Body of pancreas (tissue), 4 donors: Measurements from ENCODE around the gene CYTIP. TPM values are rescaled to one million over a fixed set of nuclear protein-coding genes. Genes with fewer than 3 reads are reported as not detected.

Experiments used
- ATAC-seq: fragments of 150-250 bp; one replicate; pipeline ENCODE4 v1.9.1; 2016
- DNase-seq, 4 donors: peaks; one replicate each; pipeline ENCODE4 v3.0.0-alpha.2; 2019
- H3K27ac ChIP-seq, 4 donors: fragments of 200-600 bp; sonication (generic); 1 replicate in 3 of 4; 2 replicates in 1 of 4; pipeline versions ENCODE4 v1.5.1 to v1.6.1; 2016 to 2019; ENCODE audit warnings: mild to moderate bottlenecking in 1 of 4, mixed read lengths in 1 of 4, moderate library complexity in 1 of 4
- H3K27me3 ChIP-seq, 2 donors: fragments of 200-600 bp; sonication (generic); one replicate each; pipeline ENCODE4 v1.6.0; 2016; ENCODE audit warnings: mild to moderate bottlenecking in 1 of 2
- H3K36me3 ChIP-seq, 2 donors: fragments of 200-600 bp; sonication (generic); replicated peaks in 1 of 2; 2 replicates each; pipeline ENCODE4 v1.5.1; 2016; ENCODE audit warnings: low read depth in 2 of 2; ENCODE audit not compliant: insufficient read depth in 1 of 2
- H3K4me1 ChIP-seq: fragments of 200-600 bp; sonication (generic); one replicate; pipeline ENCODE4 v1.6.0; 2016
- H3K4me3 ChIP-seq, 2 donors: fragments of 200-600 bp; sonication (generic); 1 replicate in 1 of 2; 2 replicates in 1 of 2; pipeline ENCODE4 v1.5.1; 2016 to 2019
- H3K9me3 ChIP-seq, 3 donors: fragments of 200-600 bp; sonication (generic); 1 replicate in 2 of 3; 2 replicates in 1 of 3; pipeline ENCODE4 v1.5.1; 2016
- CTCF ChIP-seq, 7 experiments: fragments of 450-650 bp in 4 of 7; fragments of 200-600 bp in 3 of 7; sonication (generic) in 3 of 7; IDR thresholded peaks; one replicate each; pipeline ENCODE4 v1.5.1; 2016 to 2019; ENCODE audit warnings: antibody characterized with exemption in 7 of 7
- POLR2A ChIP-seq, 3 donors: fragments of 450-650 bp; IDR thresholded peaks; one replicate each; pipeline ENCODE4 v1.6.1; 2016; ENCODE audit warnings: antibody characterized with exemption in 3 of 3, mild to moderate bottlenecking in 2 of 3
- WGBS, 2 donors: methylation state at CpG; one replicate each; pipeline ENCODE4 v1.1.5; 2017; 5-methylcytosine and 5-hydroxymethylcytosine counted together
- intact Hi-C: fragments of 100-400 bp; cut with DNase I; formaldehyde crosslinking; loops from one replicate; pipeline ENCODE4 v1.15.1; 2023
- total RNA-seq, 2 donors: library from RNA; depleted of rRNA; stranded (reverse); fragments of >200 nt; gene quantifications; one replicate each; pipeline ENCODE4 v1.1.0, GENCODE V29; 2016

Gene CYTIP
- total RNA-seq, 2 donors from 2014 or later = 5.6 to 10.6 TPM

GRCh38 chr2:157394928-157395327 lies 49.0 kb downstream of the CYTIP start:
- Histone ChIP-seq H3K36me3 (no peaks in the 10 kb centered on the region), H3K27ac (no peak overlapping the region), H3K4me3 (no peak overlapping the region), H3K27me3 (no peaks in the 10 kb centered on the region), H3K4me1 (peaks cover 11% of the 10 kb centered on the region), H3K9me3 (no peaks in the 10 kb centered on the region)
- ATAC-seq (no peak), DNase-seq (no peak)
- TF ChIP-seq CTCF (IDR thresholded peaks at IDR 0.05) = no peak
- WGBS, 2 donors = 75 to 91% methylated on average over 1 of the region's 1 CpG
- intact Hi-C loops = no loop called here

GRCh38 chr2:157393348-157393747 lies 50.5 kb downstream of the CYTIP start:
- no peak for TF ChIP-seq POLR2A (IDR thresholded peaks at IDR 0.05)
- no peak for TF ChIP-seq CTCF (IDR thresholded peaks at IDR 0.05)
- ATAC-seq (no peak), DNase-seq (no peak)
- intact Hi-C loops = no loop called here
- 88 to 89% methylated on average over 3 of the region's 3 CpGs for WGBS, 2 donors
- H3K4me3 ChIP-seq = no peak overlapping the region
- no peaks in the 10 kb centered on the region for H3K9me3 ChIP-seq
- H3K27ac ChIP-seq = no peak overlapping the region
- H3K36me3 ChIP-seq = no peaks in the 10 kb centered on the region
- peaks cover 11% of the 10 kb centered on the region for H3K4me1 ChIP-seq
- H3K27me3 ChIP-seq = no peaks in the 10 kb centered on the region

- no peaks in the 10 kb centered on the region for H3K36me3 ChIP-seq
- 78 to 79% methylated on average over 2 of the region's 2 CpGs for WGBS, 2 donors
- no peaks in the 10 kb centered on the region for H3K9me3 ChIP-seq
Observed at GRCh38 chr2:157388827-157389226, 55.1 kb downstream of the CYTIP start.

DNA sequence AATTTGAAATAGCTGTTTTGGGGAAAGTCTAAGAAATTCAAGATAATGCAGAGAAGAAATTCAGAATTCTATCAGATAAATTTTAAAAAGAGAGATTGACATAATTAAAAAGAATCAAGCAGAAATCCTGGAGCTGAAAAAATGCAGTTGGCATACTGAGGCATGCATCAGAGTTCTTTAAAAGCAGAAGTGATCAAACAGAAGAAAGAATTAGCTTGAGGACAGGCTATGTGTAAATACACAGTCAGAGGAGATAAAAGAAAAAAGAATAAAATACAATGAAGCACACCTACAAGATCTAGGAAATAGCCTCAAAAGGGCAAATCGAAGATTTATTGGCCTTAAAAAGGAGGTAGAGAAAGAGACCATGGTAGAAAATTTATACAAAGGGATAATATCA lies 57.1 kb downstream of the CYTIP start:
- DNase-seq (no peak), ATAC-seq (no peak)
- Histone ChIP-seq H3K4me3 (no peak overlapping the region), H3K9me3 (no peaks in the 10 kb centered on the region), H3K27ac (no peak overlapping the region), H3K36me3 (no peaks in the 10 kb centered on the region), H3K4me1 (no peaks in the 10 kb centered on the region), H3K27me3 (no peaks in the 10 kb centered on the region)
- TF ChIP-seq POLR2A (IDR thresholded peaks at IDR 0.05) (no peak), CTCF (IDR thresholded peaks at IDR 0.05) (no peak)
- WGBS, 2 donors = 55 to 58% methylated on average over 1 of the region's 1 CpG
- intact Hi-C loops = no loop called here

More at GRCh38 chr2:157388827-157389226, 55.1 kb downstream of the CYTIP start:
- TF ChIP-seq POLR2A (IDR thresholded peaks at IDR 0.05) (no peak), CTCF (IDR thresholded peaks at IDR 0.05) (no peak)
- Histone ChIP-seq H3K27me3 (no peaks in the 10 kb centered on the region), H3K27ac (no peak overlapping the region), H3K4me1 (no peaks in the 10 kb centered on the region), H3K4me3 (no peak overlapping the region)
- ATAC-seq = no peak
- DNase-seq = no peak
- intact Hi-C loops = no loop called here

- intact Hi-C loops = no loop called here
- DNase-seq (no peak), ATAC-seq (no peak)
- H3K4me1 ChIP-seq = no peaks in the 10 kb centered on the region
- H3K27ac ChIP-seq = no peak overlapping the region
- no peak overlapping the region for H3K4me3 ChIP-seq
- WGBS, 2 donors = 20 to 30% methylated on average over 1 of the region's 1 CpG
- H3K9me3 ChIP-seq = no peaks in the 10 kb centered on the region
- no peaks in the 10 kb centered on the region for H3K27me3 ChIP-seq
- no peak for TF ChIP-seq CTCF (IDR thresholded peaks at IDR 0.05)
- no peak for TF ChIP-seq POLR2A (IDR thresholded peaks at IDR 0.05)
- no peaks in the 10 kb centered on the region for H3K36me3 ChIP-seq
Observed at GRCh38 chr2:157386247-157386646, 57.6 kb downstream of the CYTIP start.
